ENCODE data around the gene SCAF11.
A peak's percentile ranks its signal among the peaks of the same experiment; 100 is the strongest.
"Not testable (repeated sequence)": the region's sequence is repeated elsewhere in the genome, so short reads cannot be mapped to it uniquely, and the experiment has no call there.

Gene SCAF11, protein sequence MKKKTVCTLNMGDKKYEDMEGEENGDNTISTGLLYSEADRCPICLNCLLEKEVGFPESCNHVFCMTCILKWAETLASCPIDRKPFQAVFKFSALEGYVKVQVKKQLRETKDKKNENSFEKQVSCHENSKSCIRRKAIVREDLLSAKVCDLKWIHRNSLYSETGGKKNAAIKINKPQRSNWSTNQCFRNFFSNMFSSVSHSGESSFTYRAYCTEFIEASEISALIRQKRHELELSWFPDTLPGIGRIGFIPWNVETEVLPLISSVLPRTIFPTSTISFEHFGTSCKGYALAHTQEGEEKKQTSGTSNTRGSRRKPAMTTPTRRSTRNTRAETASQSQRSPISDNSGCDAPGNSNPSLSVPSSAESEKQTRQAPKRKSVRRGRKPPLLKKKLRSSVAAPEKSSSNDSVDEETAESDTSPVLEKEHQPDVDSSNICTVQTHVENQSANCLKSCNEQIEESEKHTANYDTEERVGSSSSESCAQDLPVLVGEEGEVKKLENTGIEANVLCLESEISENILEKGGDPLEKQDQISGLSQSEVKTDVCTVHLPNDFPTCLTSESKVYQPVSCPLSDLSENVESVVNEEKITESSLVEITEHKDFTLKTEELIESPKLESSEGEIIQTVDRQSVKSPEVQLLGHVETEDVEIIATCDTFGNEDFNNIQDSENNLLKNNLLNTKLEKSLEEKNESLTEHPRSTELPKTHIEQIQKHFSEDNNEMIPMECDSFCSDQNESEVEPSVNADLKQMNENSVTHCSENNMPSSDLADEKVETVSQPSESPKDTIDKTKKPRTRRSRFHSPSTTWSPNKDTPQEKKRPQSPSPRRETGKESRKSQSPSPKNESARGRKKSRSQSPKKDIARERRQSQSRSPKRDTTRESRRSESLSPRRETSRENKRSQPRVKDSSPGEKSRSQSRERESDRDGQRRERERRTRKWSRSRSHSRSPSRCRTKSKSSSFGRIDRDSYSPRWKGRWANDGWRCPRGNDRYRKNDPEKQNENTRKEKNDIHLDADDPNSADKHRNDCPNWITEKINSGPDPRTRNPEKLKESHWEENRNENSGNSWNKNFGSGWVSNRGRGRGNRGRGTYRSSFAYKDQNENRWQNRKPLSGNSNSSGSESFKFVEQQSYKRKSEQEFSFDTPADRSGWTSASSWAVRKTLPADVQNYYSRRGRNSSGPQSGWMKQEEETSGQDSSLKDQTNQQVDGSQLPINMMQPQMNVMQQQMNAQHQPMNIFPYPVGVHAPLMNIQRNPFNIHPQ (N-terminal part only)

GRCh38 chr12:45990468-45991283 lies at the start of gene SCAF11:
Gene SCAF11, minus strand, starts transcription at chr12:45990574. Its CDS starts 26,407 bp downstream, at chr12:45964167.
- peak within 1 kb of the TSS; percentile 85 to 98 (median 92) for H3K4me2 ChIP-seq
- H3K4me1 ChIP-seq: peaks cover 36 to 49% (median 43%) of the 10 kb centered on the region in 10 experiments
- H3K36me3 ChIP-seq: peaks cover 0 to 25% (median 14%) of the 10 kb centered on the region in 11 experiments; a peak in 20 of 22 replicates
- no peaks in the 10 kb centered on the region for H3K27me3 ChIP-seq
- no peak for TF ChIP-seq Cebpa-rat (IDR thresholded peaks at IDR 0.05)
- H3K27ac ChIP-seq: peak within 1 kb of the TSS; percentile 98 to 100 (median 99)
- H3K9ac ChIP-seq: peak within 1 kb of the TSS; percentile 96 to 99 (median 99)
- peaks cover 22 to 41% (median 38%) of the 10 kb centered on the region in 11 experiments; a peak in 20 of 22 replicates for H4K20me1 ChIP-seq
- peak within 1 kb of the TSS; percentile 83 to 98 (median 95) for H3K4me3 ChIP-seq
- peaks cover 0 to 7% (median 0%) of the 10 kb centered on the region in 11 experiments; a peak in 6 of 22 replicates for H3K9me3 ChIP-seq (replicated peaks in 1 of 11)

DNA sequence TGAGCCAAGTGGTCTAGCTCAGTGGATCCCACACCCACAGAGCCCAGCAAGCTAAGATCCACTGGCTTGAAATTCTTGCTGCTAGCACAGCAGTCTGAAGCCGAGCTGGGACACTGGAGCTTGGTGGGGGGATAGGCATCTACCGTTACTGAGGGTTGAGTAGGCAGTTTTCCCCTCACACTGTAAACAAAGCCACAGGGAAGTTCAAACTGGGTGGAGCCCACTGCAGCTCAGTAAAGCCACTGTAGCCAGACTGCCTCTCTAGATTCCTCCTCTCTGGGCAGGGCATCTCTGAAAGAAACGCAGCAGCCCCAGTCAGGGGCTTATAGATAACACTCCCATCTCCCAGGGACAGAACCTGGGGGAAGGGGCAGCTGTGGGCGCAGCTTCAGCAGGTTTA lies 46.7 kb upstream of the SCAF11 start:
- H3K4me1 ChIP-seq, H3K4me2 ChIP-seq, H3K9ac ChIP-seq: not testable (repeated sequence)

GRCh38 chr12:46027172-46027571 lies 36.8 kb upstream of the SCAF11 start:
- TF ChIP-seq Cebpa-rat (IDR thresholded peaks at IDR 0.05): no peak
- peaks cover 0 to 5% (median 0%) of the 10 kb centered on the region in 11 experiments; a peak in 2 of 22 replicates for H3K36me3 ChIP-seq
- H3K27ac ChIP-seq: no peak overlapping the region
- H3K4me2 ChIP-seq: no peak overlapping the region
- H3K9ac ChIP-seq: no peak overlapping the region
- no peaks in the 10 kb centered on the region for H4K20me1 ChIP-seq
- H3K4me1 ChIP-seq: no peaks in the 10 kb centered on the region
- H3K27me3 ChIP-seq: no peaks in the 10 kb centered on the region
- H3K4me3 ChIP-seq: no peak overlapping the region
- peaks cover 63 to 74% (median 69%) of the 10 kb centered on the region in 11 experiments for H3K9me3 ChIP-seq (replicated peaks in 1 of 11)

More for the DNA sequence above, 46.7 kb upstream of the SCAF11 start:
- not testable (repeated sequence) for H3K4me3 ChIP-seq, H3K27ac ChIP-seq, H3K36me3 ChIP-seq, H4K20me1 ChIP-seq, H3K27me3 ChIP-seq
- peaks cover 0 to 16% (median 6%) of the 10 kb centered on the region in 11 experiments; a peak in 8 of 22 replicates for H3K9me3 ChIP-seq (replicated peaks in 1 of 11)

GRCh38 chr12:46024099-46024498 lies 33.7 kb upstream of the SCAF11 start:
- no peak for TF ChIP-seq Cebpa-rat (IDR thresholded peaks at IDR 0.05)
- Histone ChIP-seq H3K4me3 (no peak overlapping the region), H3K27me3 (no peaks in the 10 kb centered on the region), H3K9ac (no peak overlapping the region), H3K4me2 (no peak overlapping the region), H3K4me1 (no peaks in the 10 kb centered on the region), H3K9me3 (replicated peaks in 1 of 11) (peaks cover 64 to 87% (median 78%) of the 10 kb centered on the region in 11 experiments), H3K27ac (no peak overlapping the region), H4K20me1 (no peaks in the 10 kb centered on the region), H3K36me3 (peaks cover 0 to 5% (median 0%) of the 10 kb centered on the region in 11 experiments; a peak in 2 of 22 replicates)

DNA sequence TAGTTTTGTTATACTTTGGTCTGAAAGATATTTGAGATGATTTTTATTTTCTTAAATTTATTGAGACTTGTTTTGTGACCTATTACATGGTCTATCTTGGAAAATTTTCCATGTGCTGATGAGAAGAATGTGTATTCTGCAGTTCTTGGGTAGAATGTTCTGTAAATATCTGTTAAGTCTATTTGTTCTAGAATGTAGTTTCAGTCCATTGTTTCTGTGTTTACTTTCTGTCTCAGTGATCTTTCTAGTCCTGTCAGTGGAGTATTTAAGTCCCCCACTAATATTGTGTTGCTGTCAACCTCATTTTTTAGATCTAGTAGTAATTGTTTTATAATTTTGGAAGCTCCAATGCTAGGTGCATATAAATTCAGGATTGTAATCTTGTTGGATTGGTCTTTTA lies 30.4 kb upstream of the SCAF11 start:
- Histone ChIP-seq H3K27me3 (no peaks in the 10 kb centered on the region), H4K20me1 (no peaks in the 10 kb centered on the region), H3K36me3 (peaks cover 0 to 5% (median 0%) of the 10 kb centered on the region in 11 experiments; a peak in 1 of 22 replicates), H3K27ac (no peak overlapping the region), H3K9me3 (replicated peaks in 1 of 11) (peaks cover 51 to 78% (median 66%) of the 10 kb centered on the region in 11 experiments), H3K4me3 (no peak overlapping the region), H3K4me2 (no peak overlapping the region), H3K4me1 (no peaks in the 10 kb centered on the region), H3K9ac (no peak overlapping the region)
- TF ChIP-seq Cebpa-rat (IDR thresholded peaks at IDR 0.05): no peak

GRCh38 chr12:46018712-46019111 lies 28.3 kb upstream of the SCAF11 start:
- H3K4me2 ChIP-seq, H3K4me3 ChIP-seq, H3K9ac ChIP-seq, H4K20me1 ChIP-seq, H3K27ac ChIP-seq, H3K27me3 ChIP-seq, H3K4me1 ChIP-seq, H3K36me3 ChIP-seq: not testable (repeated sequence)
- peaks cover 30 to 57% (median 45%) of the 10 kb centered on the region in 11 experiments for H3K9me3 ChIP-seq (replicated peaks in 1 of 11)

DNA sequence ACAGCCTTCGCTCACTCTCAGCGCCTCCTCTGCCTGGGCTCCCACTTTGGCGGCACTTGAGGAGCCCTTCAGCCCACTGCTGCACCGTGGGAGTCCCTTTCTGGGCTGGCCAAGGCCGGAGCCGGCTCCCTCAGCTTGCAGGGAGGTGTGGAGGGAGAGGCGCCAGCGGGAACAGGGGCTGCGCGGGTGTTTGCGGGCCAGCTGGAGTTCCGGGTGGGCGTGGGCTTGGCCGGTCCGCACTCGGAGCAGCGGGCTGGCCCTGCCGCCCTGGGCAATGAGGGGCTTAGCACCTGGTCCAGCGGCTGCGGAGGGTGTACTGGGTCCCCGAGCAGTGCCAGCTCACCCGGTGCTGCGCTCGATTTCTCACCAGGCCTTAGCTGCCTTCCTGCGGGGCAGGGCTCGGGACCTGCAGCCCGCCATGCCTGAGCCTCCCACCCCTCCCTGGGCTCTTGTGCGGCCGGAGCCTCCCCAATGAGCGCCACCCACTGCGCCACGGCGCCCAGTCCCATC lies 27.5 kb upstream of the SCAF11 start:
- H3K9ac ChIP-seq, H3K27ac ChIP-seq, H3K27me3 ChIP-seq, H3K4me3 ChIP-seq, H3K4me2 ChIP-seq, H3K36me3 ChIP-seq, H4K20me1 ChIP-seq, H3K4me1 ChIP-seq: not testable (repeated sequence)
- H3K9me3 ChIP-seq (replicated peaks in 1 of 11): peaks cover 23 to 49% (median 38%) of the 10 kb centered on the region in 11 experiments

DNA sequence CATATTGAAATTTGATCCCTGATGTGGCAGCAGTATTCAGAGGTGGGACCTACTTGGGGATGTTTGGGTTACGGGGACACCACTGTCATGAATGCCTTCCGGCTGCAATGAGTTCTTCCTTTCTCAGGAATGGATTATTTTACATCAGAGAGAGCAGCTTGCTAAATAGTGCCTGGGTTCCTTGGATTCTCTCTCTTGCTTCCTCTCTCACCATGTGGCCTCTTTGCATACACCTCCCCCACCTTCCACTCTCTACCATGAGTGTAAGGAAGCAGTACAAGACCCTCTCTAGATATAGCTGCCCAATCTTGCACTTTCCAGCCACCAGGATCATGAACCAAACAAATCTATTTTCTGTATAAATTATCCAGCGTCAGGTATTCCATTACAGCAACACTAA lies 15.4 kb upstream of the SCAF11 start:
- no peak overlapping the region for H3K27ac ChIP-seq
- H3K9me3 ChIP-seq (replicated peaks in 1 of 11): no peaks in the 10 kb centered on the region
- H3K27me3 ChIP-seq: no peaks in the 10 kb centered on the region
- no peaks in the 10 kb centered on the region for H3K4me1 ChIP-seq
- no peak overlapping the region for H3K4me3 ChIP-seq
- H3K36me3 ChIP-seq: no peaks in the 10 kb centered on the region
- TF ChIP-seq Cebpa-rat (IDR thresholded peaks at IDR 0.05): no peak
- H3K4me2 ChIP-seq: no peak overlapping the region
- H3K9ac ChIP-seq: no peak overlapping the region
- no peaks in the 10 kb centered on the region for H4K20me1 ChIP-seq
